GM12878 (cell line): ENCODE results near the gene NDST4.

Source experiments
- KDM1A ChIP-seq: fragments of 200-600 bp; sonication (generic); IDR thresholded peaks from 2 replicates; pipeline ENCODE4 v1.6.1; 2016; ENCODE audit warnings: borderline replicate concordance
- SMARCA5 ChIP-seq: fragments of 450-650 bp; IDR thresholded peaks from 2 replicates; pipeline ENCODE4 v1.6.1; 2017; ENCODE audit warnings: mild to moderate bottlenecking

DNA sequence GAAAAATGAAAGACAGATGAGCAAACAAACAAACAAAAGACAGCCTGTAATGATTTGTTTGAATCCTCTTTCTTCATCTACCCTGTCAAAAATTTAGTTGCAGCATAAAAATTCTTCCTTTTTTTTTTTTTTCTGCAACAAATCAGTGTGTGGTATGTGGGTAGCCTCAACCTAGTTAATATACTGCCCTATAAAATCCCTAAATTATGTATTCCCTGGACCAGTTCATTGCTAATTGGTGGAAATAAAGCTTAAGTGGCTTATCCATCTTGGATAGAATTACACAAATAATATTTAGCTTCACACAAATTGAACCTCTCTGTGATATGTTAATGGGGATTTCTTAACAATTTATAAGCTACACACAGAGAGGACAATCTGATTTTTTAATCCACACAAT is 208.4 kb downstream of the NDST4 start:
- TF ChIP-seq SMARCA5 (no peak), KDM1A (no peak)
